CD4-positive, alpha-beta T cell (primary cell): ENCODE results near the gene IL5RA. TPM values are rescaled to one million over a fixed set of nuclear protein-coding genes. Genes with fewer than 3 reads are reported as not detected.

Experiments
- ATAC-seq: fragments of 200-7000 bp; cut with Tn5 transposase; one replicate; pipeline ENCODE4 v1.10.0; 2022; ENCODE audit warnings: mild to moderate bottlenecking; ENCODE audit not compliant: poor library complexity
- CTCF ChIA-PET: fragments of 350-600 bp; sonication (Branson Sonifier 250); formaldehyde crosslinking; loops from one replicate; lab custom pipeline; 2021; ENCODE audit warnings: antibody characterized with exemption, inconsistent platforms; lab: Charles Lee
- POLR2A ChIA-PET: fragments of 350-600 bp; sonication (Branson Sonifier 250); formaldehyde crosslinking; loops from one replicate; lab custom pipeline; 2021; ENCODE audit warnings: antibody characterized with exemption, inconsistent platforms; lab: Charles Lee
- DNase-seq, 14 experiments: peaks; one replicate each; pipeline ENCODE4 v3.0.0-alpha.2; 2013 to 2020; ENCODE audit warnings: mixed read lengths in 2 of 14
- H3K27ac ChIP-seq, 2 donors: one replicate each; pipeline versions ENCODE4 v1.5.1 to v1.7.0; 2013; ENCODE audit warnings: low read length in 2 of 2, low read depth in 1 of 2, mild to moderate bottlenecking in 1 of 2
- H3K27me3 ChIP-seq, 2 experiments: 1 replicate in 1 of 2; 2 replicates in 1 of 2; pipeline versions ENCODE4 v1.6.1 to v1.7.0; 2013; ENCODE audit warnings: low read length in 2 of 2, control low read depth in 1 of 2, mild to moderate bottlenecking in 1 of 2, moderate library complexity in 1 of 2; ENCODE audit not compliant: insufficient read depth in 2 of 2, control insufficient read depth in 1 of 2
- H3K36me3 ChIP-seq: one replicate; pipeline ENCODE4 v1.6.1; 2013; ENCODE audit warnings: low read length, control low read depth; ENCODE audit not compliant: insufficient read depth
- H3K4me1 ChIP-seq: one replicate; pipeline ENCODE4 v1.6.1; 2013; ENCODE audit warnings: low read length, control low read depth; ENCODE audit not compliant: insufficient read depth
- H3K4me3 ChIP-seq: one replicate; pipeline ENCODE4 v1.5.1; 2013; ENCODE audit warnings: mild to moderate bottlenecking, low read length, moderate library complexity
- H3K9me3 ChIP-seq, 2 experiments: 1 replicate in 1 of 2; 2 replicates in 1 of 2; pipeline versions ENCODE4 v1.6.1 to v1.7.0; 2013; ENCODE audit warnings: low read length in 2 of 2, mild to moderate bottlenecking in 2 of 2, control low read depth in 1 of 2, moderate library complexity in 1 of 2; ENCODE audit not compliant: control insufficient read depth in 1 of 2, insufficient read depth in 1 of 2
- H3K27ac Mint-ChIP-seq: one replicate; pipeline ENCODE4 v1.8.0; 2020; ENCODE audit warnings: mixed read lengths
- H3K27me3 Mint-ChIP-seq: one replicate; pipeline ENCODE4 v1.8.0; 2021; ENCODE audit warnings: mixed read lengths
- H3K36me3 Mint-ChIP-seq: one replicate; pipeline ENCODE4 v1.8.0; 2021; ENCODE audit warnings: low read depth, mixed read lengths
- H3K4me1 Mint-ChIP-seq: one replicate; pipeline ENCODE4 v1.8.0; 2021; ENCODE audit warnings: low read depth, mixed read lengths
- H3K4me3 Mint-ChIP-seq: one replicate; pipeline ENCODE4 v1.8.0; 2020; ENCODE audit warnings: mild to moderate bottlenecking, mixed read lengths
- H3K9me3 Mint-ChIP-seq: one replicate; pipeline ENCODE4 v1.8.0; 2020; ENCODE audit warnings: mixed read lengths
- CTCF ChIP-seq: fragments of 200-600 bp; IDR thresholded peaks from one replicate; pipeline ENCODE4 v1.8.0; 2022; ENCODE audit warnings: antibody characterized with exemption, mild to moderate bottlenecking
- intact Hi-C, 2 experiments: fragments of 100-400 bp; cut with DNase I in 1 of 2; cut with micrococcal nuclease in 1 of 2; formaldehyde crosslinking; loops; one replicate each; pipeline versions ENCODE4 v1.15.1 to v1.9.0; 2023 to 2025; cut with DNase I, micrococcal nuclease
- total RNA-seq, 174 experiments: library from RNA in 2 of 174; stranded (reverse) in 2 of 174; gene quantifications; one replicate each; pipeline ENCODE4 v1.2.3 and lab custom pipeline; 2021 to 2026

Gene IL5RA
- total RNA-seq, 2 experiments from 2014 or later, result 0.59 to 0.99 TPM

DNA sequence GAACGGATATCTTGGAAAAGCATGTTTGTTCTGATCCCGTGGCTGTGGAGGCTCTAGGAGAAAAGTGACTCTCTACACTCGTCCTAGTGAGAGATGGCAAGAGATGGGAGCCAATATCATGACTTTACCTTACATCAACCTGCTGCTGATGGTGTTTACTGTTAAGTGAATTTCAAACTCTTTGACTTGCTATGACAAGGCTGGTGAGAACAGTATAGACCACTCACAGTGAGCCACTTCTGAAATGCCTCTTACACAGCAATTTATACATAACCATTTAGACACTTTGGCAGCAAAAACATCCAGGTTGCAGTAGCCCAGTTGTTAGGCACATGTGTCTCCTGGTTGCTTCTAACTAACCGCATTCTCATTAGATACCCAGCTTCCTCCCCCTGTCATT, 43.3 kb downstream of the IL5RA start:
- Histone ChIP-seq H3K4me1 (no peaks in the 10 kb centered on the region), H3K9me3 (no peaks in the 10 kb centered on the region), H3K36me3 (no peaks in the 10 kb centered on the region), H3K4me3 (no peak overlapping the region), H3K27ac (no peak overlapping the region), H3K27me3 (no peaks in the 10 kb centered on the region)
- intact Hi-C loops, result no loop called here
- Mint-ChIP-seq H3K27ac (no peak overlapping the region), H3K36me3 (no peaks in the 10 kb centered on the region), H3K27me3 (no peaks in the 10 kb centered on the region), H3K4me3 (no peak overlapping the region), H3K9me3 (no peaks in the 10 kb centered on the region), H3K4me1 (no peaks in the 10 kb centered on the region)
- no peak for TF ChIP-seq CTCF
- ATAC-seq (no peak), DNase-seq (no peak)
- ChIA-PET POLR2A (no interaction called here), CTCF (no interaction called here)

DNA sequence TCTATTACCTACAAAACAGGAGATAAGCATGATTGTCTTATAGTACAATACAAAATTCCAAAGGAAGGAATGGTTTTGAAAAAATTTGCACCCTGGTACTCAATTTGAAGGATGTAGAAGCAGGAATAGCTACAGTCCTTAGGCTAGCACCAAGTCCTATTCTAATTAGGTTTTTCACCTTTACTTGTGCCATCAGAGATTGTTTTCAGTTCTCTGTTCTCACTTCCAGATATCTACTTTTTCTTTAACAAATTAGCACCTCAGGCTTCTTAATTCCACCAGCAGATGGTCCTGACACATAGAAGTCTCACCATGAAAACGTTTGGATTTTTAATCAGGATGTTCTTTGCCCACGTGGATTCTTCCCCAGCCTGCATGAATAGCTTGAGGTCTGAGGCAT, 43.8 kb downstream of the IL5RA start:
- Histone ChIP-seq H3K4me3 (no peak overlapping the region), H3K4me1 (no peaks in the 10 kb centered on the region), H3K36me3 (no peaks in the 10 kb centered on the region), H3K27me3 (no peaks in the 10 kb centered on the region), H3K9me3 (no peaks in the 10 kb centered on the region), H3K27ac (no peak overlapping the region)
- Mint-ChIP-seq H3K4me3 (no peak overlapping the region), H3K4me1 (no peaks in the 10 kb centered on the region), H3K27me3 (no peaks in the 10 kb centered on the region), H3K27ac (no peak overlapping the region), H3K36me3 (no peaks in the 10 kb centered on the region), H3K9me3 (no peaks in the 10 kb centered on the region)
- ChIA-PET CTCF (no interaction called here), POLR2A (no interaction called here)
- TF ChIP-seq CTCF, result no peak
- ATAC-seq (no peak), DNase-seq (no peak)
- intact Hi-C loops, result no loop called here

DNA sequence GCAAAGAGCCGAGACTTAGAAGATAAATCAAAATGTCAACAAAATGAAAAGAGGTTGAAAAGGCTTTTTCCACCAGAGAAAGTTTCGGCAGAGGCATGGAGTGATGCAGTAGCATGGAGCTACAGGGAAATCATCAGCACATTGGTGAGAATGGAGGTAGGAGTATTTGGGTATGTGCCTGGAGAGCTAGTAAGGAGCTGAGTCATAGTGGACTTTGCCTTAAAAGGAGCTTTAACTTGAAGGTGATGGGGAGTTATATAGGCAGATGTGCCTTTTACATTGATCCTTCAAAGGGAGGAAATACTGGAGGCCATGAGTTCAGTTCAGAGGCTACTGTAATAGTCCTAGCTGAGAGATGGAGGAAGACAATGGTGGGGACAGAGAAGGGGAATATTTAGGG, 44.3 kb downstream of the IL5RA start:
- H3K27ac Mint-ChIP-seq, result no peak overlapping the region
- no peaks in the 10 kb centered on the region for H3K9me3 ChIP-seq
- no peak for DNase-seq
- no peaks in the 10 kb centered on the region for H3K27me3 Mint-ChIP-seq
- ChIA-PET CTCF (no interaction called here), POLR2A (no interaction called here)
- intact Hi-C loops, result no loop called here
- TF ChIP-seq CTCF, result no peak
- no peaks in the 10 kb centered on the region for H3K36me3 Mint-ChIP-seq
- no peaks in the 10 kb centered on the region for H3K9me3 Mint-ChIP-seq
- no peaks in the 10 kb centered on the region for H3K4me1 ChIP-seq
- H3K36me3 ChIP-seq, result no peaks in the 10 kb centered on the region
- H3K4me1 Mint-ChIP-seq, result no peaks in the 10 kb centered on the region
- H3K27ac ChIP-seq, result no peak overlapping the region
- no peaks in the 10 kb centered on the region for H3K27me3 ChIP-seq
- no peak overlapping the region for H3K4me3 ChIP-seq
- no peak overlapping the region for H3K4me3 Mint-ChIP-seq
- no peak for ATAC-seq
